ENCODE data around the gene SIRT3.
"Not testable (repeated sequence)": the region's sequence is repeated elsewhere in the genome, so short reads cannot be mapped to it uniquely, and the experiment has no call there.

- TF ChIP-seq POLR2A, CTCF (IDR thresholded peaks at IDR 0.05): not testable (repeated sequence)
Measured at GRCh38 chr11:268716-269145, 32.6 kb upstream of the SIRT3 start.

Data from body of pancreas (tissue), 4 donors.